Small intestine (tissue), 7 donors: ENCODE results near the gene TMEM174. TPM values are rescaled to one million over a fixed set of nuclear protein-coding genes. Genes with fewer than 3 reads are reported as not detected.
"Not testable (repeated sequence)": the region's sequence is repeated elsewhere in the genome, so short reads cannot be mapped to it uniquely, and the experiment has no call there.

Source experiments
- DNase-seq, 2 donors: peaks; one replicate each; pipeline versions ENCODE4 v3.0.0 to v3.0.0-alpha.2; 2013
- FAIRE-seq: peaks from 2 replicates; lab custom pipeline; 2012; peaks lifted over from hg19 to GRCh38; lab: Jason Lieb, UNC
- H3K27ac ChIP-seq, 3 donors: one replicate each; pipeline ENCODE4 v1.5.1; 2013; ENCODE audit warnings: low read length in 2 of 3, mild to moderate bottlenecking in 2 of 3, control low read depth in 1 of 3, inconsistent platforms in 1 of 3, low read depth in 1 of 3, moderate library complexity in 1 of 3
- H3K27me3 ChIP-seq, 3 donors: one replicate each; pipeline ENCODE4 v1.6.1; 2013; ENCODE audit warnings: low read length in 3 of 3, inconsistent platforms in 1 of 3; ENCODE audit not compliant: control insufficient read depth in 3 of 3, insufficient read depth in 3 of 3
- H3K36me3 ChIP-seq, 3 donors: one replicate each; pipeline ENCODE4 v1.6.1; 2013; ENCODE audit warnings: low read length in 3 of 3, inconsistent platforms in 1 of 3, low read depth in 1 of 3, mild to moderate bottlenecking in 1 of 3, moderate library complexity in 1 of 3; ENCODE audit not compliant: control insufficient read depth in 3 of 3, insufficient read depth in 2 of 3
- H3K4me1 ChIP-seq, 3 donors: one replicate each; pipeline ENCODE4 v1.6.1; 2013; ENCODE audit warnings: low read length in 2 of 3, inconsistent platforms in 1 of 3, low read depth in 1 of 3, mild to moderate bottlenecking in 1 of 3, moderate library complexity in 1 of 3; ENCODE audit not compliant: control insufficient read depth in 3 of 3, insufficient read depth in 2 of 3
- H3K4me3 ChIP-seq, 3 donors: one replicate each; pipeline ENCODE4 v1.5.1; 2013; ENCODE audit warnings: low read length in 3 of 3, control low read depth in 1 of 3, inconsistent platforms in 1 of 3, low read depth in 1 of 3, mild to moderate bottlenecking in 1 of 3, moderate library complexity in 1 of 3
- H3K9me3 ChIP-seq, 2 donors: one replicate each; pipeline ENCODE4 v1.6.1; 2013; ENCODE audit warnings: low read depth in 1 of 2, low read length in 1 of 2; ENCODE audit not compliant: control insufficient read depth in 2 of 2, insufficient read depth in 1 of 2
- WGBS, 3 donors: extraction: QIAGEN DNeasy Blood & Tissue Kit; methylation state at CpG; one replicate each; pipeline ENCODE4 v1.1.7; 2013; 5-methylcytosine and 5-hydroxymethylcytosine counted together
- polyA plus RNA-seq, 4 donors: library from polyadenylated mRNA; stranded (reverse) in 3 of 4; unstranded in 1 of 4; fragments of 200-250 nt in 3 of 4; fragments of 120-200 nt in 1 of 4; gene quantifications; one replicate each; pipeline versions ENCODE4 v1.2.1 to v1.2.3, GENCODE V29; 2013
- donor health status: healthy with polysubstance abuse.
- donor health status: control.
- donor health status: control.
- donor health status: Bipolar disorder and iron deficiency.
- donor health status: healthy.

The TMEM174 gene
- polyA plus RNA-seq, 4 donors, result not detected

- Histone ChIP-seq H3K36me3 (no peaks in the 10 kb centered on the region), H3K4me3 (no peak overlapping the region), H3K27ac (peak overlapping the region in 2 of 3 donors; percentile 15 to 36), H3K27me3 (no peaks in the 10 kb centered on the region), H3K9me3 (peaks cover 0 to 9% of the 10 kb centered on the region in 2 donors), H3K4me1 (peaks cover 0 to 18% (median 0%) of the 10 kb centered on the region in 3 donors)
- WGBS, 3 donors, result 9 to 51% (median 34%) methylated on average over 3 of the region's 3 CpGs
- FAIRE-seq (no peak), DNase-seq (peak; percentile 42 to 54)
Observed at GRCh38 chr5:73204332-73204731, 31.3 kb downstream of the TMEM174 start.

GRCh38 chr5:73204733-73205132 lies 31.7 kb downstream of the TMEM174 start:
- Histone ChIP-seq H3K36me3 (no peaks in the 10 kb centered on the region), H3K27ac (no peak overlapping the region), H3K4me3 (no peak overlapping the region), H3K4me1 (peaks cover 0 to 18% (median 0%) of the 10 kb centered on the region in 3 donors), H3K27me3 (no peaks in the 10 kb centered on the region), H3K9me3 (peaks cover 0 to 9% of the 10 kb centered on the region in 2 donors)
- FAIRE-seq (no peak), DNase-seq (no peak)
- 68 to 82% (median 73%) methylated on average over 5 of the region's 5 CpGs for WGBS, 3 donors

- DNase-seq (no peak), FAIRE-seq (no peak)
- Histone ChIP-seq H3K4me3 (no peak overlapping the region), H3K27me3 (no peaks in the 10 kb centered on the region), H3K9me3 (peaks cover 0 to 9% of the 10 kb centered on the region in 2 donors), H3K4me1 (peaks cover 0 to 18% (median 0%) of the 10 kb centered on the region in 3 donors), H3K27ac (no peak overlapping the region), H3K36me3 (no peaks in the 10 kb centered on the region)
- WGBS, 3 donors, result 27 to 63% (median 31%) methylated on average over 3 of the region's 3 CpGs
Observed at GRCh38 chr5:73205305-73205704, 32.3 kb downstream of the TMEM174 start.

GRCh38 chr5:73207239-73207638 lies 34.2 kb downstream of the TMEM174 start:
- H3K9me3 ChIP-seq, FAIRE-seq, H3K27me3 ChIP-seq, H3K27ac ChIP-seq, H3K36me3 ChIP-seq, H3K4me3 ChIP-seq: not testable (repeated sequence)
- peak in 1 of 2 donors; percentile 23 for DNase-seq
- H3K4me1 ChIP-seq, result peaks cover 0 to 12% (median 0%) of the 10 kb centered on the region in 3 donors
- WGBS, 3 donors, result 9 to 24% (median 22%) methylated on average over 4 of the region's 4 CpGs

- DNase-seq, H3K4me3 ChIP-seq, H3K27ac ChIP-seq, H3K27me3 ChIP-seq, H3K36me3 ChIP-seq, H3K9me3 ChIP-seq, FAIRE-seq: not testable (repeated sequence)
- peaks cover 0 to 12% (median 0%) of the 10 kb centered on the region in 3 donors for H3K4me1 ChIP-seq
Observed at GRCh38 chr5:73209075-73209474, 36.1 kb downstream of the TMEM174 start.

- H3K4me3 ChIP-seq, H3K9me3 ChIP-seq, H3K36me3 ChIP-seq, FAIRE-seq, H3K4me1 ChIP-seq, H3K27ac ChIP-seq, DNase-seq: not testable (repeated sequence)
- H3K27me3 ChIP-seq, result peaks cover 0 to 38% (median 22%) of the 10 kb centered on the region in 3 donors
- 94 to 100% (median 96%) methylated on average over 3 of the region's 3 CpGs for WGBS, 3 donors
Observed at GRCh38 chr5:73212693-73213092, 39.7 kb downstream of the TMEM174 start.

GRCh38 chr5:73213566-73213998 lies 40.6 kb downstream of the TMEM174 start:
- WGBS, 3 donors, result 41 to 56% (median 44%) methylated on average over 6 of the region's 6 CpGs
- Histone ChIP-seq H3K36me3 (no peaks in the 10 kb centered on the region), H3K9me3 (peaks cover 0 to 2% of the 10 kb centered on the region in 2 donors), H3K27ac (no peak overlapping the region), H3K4me1 (peaks cover 0 to 4% (median 0%) of the 10 kb centered on the region in 3 donors), H3K4me3 (no peak overlapping the region), H3K27me3 (peaks cover 0 to 46% (median 24%) of the 10 kb centered on the region in 3 donors)
- FAIRE-seq (no peak), DNase-seq (no peak)

GRCh38 chr5:73214306-73214705 lies 41.3 kb downstream of the TMEM174 start:
- Histone ChIP-seq H3K27me3 (peaks cover 0 to 49% (median 24%) of the 10 kb centered on the region in 3 donors), H3K4me3 (no peak overlapping the region), H3K9me3 (no peaks in the 10 kb centered on the region), H3K36me3 (no peaks in the 10 kb centered on the region), H3K27ac (no peak overlapping the region), H3K4me1 (peaks cover 0 to 4% (median 0%) of the 10 kb centered on the region in 3 donors)
- FAIRE-seq (no peak), DNase-seq (no peak)
- WGBS, 3 donors, result 55 to 88% (median 65%) methylated on average over 4 of the region's 4 CpGs

GRCh38 chr5:73214996-73215395 lies 42.0 kb downstream of the TMEM174 start:
- H3K27ac ChIP-seq, result no peak overlapping the region
- H3K4me3 ChIP-seq, result no peak overlapping the region
- no peaks in the 10 kb centered on the region for H3K36me3 ChIP-seq
- 40 to 75% (median 63%) methylated on average over 6 of the region's 6 CpGs for WGBS, 3 donors
- no peak for DNase-seq
- H3K27me3 ChIP-seq, result peaks cover 0 to 49% (median 25%) of the 10 kb centered on the region in 3 donors
- peaks cover 0 to 4% (median 0%) of the 10 kb centered on the region in 3 donors for H3K4me1 ChIP-seq
- FAIRE-seq, result no peak
- H3K9me3 ChIP-seq, result no peaks in the 10 kb centered on the region
